ENCODE data around the gene VGF. TPM values are rescaled to one million over a fixed set of nuclear protein-coding genes. Genes with fewer than 3 reads are reported as not detected.

The VGF gene
- total RNA-seq, 4 donors from 2014 or later, result 1.3 to 2.3 TPM; not detected in 2

- no peaks in the 10 kb centered on the region for H3K36me3 ChIP-seq
- peaks cover 35 to 57% of the 10 kb centered on the region in 2 donors for H3K4me1 ChIP-seq
- no peak overlapping the region for H3K27ac ChIP-seq
- DNase-seq, result no peak
- TF ChIP-seq CTCF (IDR thresholded peaks at IDR 0.05), result no peak
- TF ChIP-seq POLR2A (IDR thresholded peaks at IDR 0.05), result no peak
- H3K4me3 ChIP-seq (replicated peaks in 1 of 3), result no peak overlapping the region
- H3K9me3 ChIP-seq, result no peaks in the 10 kb centered on the region
- H3K27me3 ChIP-seq, result peaks cover 44% of the 10 kb centered on the region
- intact Hi-C loops (cut with DNase I), result loop anchor here (10.0 kb wide), 1 partner anchor 274 kb away; the partner anchor contains the start of gene ACHE
- WGBS, 2 donors, result 2 to 4% methylated on average over 13 to 18 of the region's 18 CpGs
Measured at GRCh38 chr7:101169110-101169837, 3.9 kb upstream of the VGF start.

GRCh38 chr7:101168412-101169049 lies 3.2 kb upstream of the VGF start:
- H3K4me1 ChIP-seq, result peaks cover 36 to 58% of the 10 kb centered on the region in 2 donors
- TF ChIP-seq CTCF (IDR thresholded peaks at IDR 0.05) (no peak), POLR2A (IDR thresholded peaks at IDR 0.05) (no peak)

DNA sequence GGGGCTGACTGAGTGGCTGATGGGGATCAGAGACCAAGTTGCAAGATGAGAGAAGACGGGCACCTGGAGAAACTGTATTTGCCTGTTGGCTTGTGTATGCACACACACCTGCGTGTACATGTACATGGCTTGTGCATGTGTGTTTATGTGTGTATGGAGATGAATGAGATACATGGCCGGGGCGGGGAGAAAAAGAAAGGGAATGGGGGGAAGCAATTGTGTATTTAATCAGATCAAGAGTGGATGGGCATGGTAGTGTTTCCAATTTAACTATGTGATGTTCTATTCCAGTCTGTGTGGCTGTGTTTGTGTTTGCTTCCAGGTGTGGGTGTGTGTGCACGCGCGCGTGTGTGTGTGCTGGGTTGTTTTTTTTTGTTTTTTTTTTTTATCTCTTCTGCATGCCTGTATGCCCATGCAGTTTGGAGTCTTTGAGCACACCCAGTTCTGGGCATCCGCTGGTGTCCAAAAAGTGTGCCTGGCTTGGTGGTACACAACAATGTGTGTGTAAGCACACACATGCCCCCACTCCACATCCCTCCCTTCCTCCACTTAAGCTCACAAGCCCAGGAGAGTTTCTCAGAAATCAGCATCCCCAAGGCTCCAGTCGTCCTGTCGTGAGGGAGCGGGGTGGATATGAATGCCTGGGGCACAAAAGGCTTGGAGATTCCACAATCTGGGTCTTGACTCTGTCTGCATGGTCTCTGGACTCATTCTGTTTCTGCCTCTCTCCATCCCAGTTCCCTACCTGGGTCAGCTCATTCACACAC lies 2.5 kb upstream of the VGF start:
- Histone ChIP-seq H3K36me3 (no peaks in the 10 kb centered on the region), H3K9me3 (no peaks in the 10 kb centered on the region), H3K4me1 (peaks cover 33 to 58% of the 10 kb centered on the region in 2 donors), H3K27ac (no peak overlapping the region), H3K4me3 (replicated peaks in 1 of 3) (no peak overlapping the region), H3K27me3 (peaks cover 48% of the 10 kb centered on the region)
- WGBS, 2 donors, result 3 to 4% methylated on average over 12 of the region's 12 CpGs
- no peak for DNase-seq
- intact Hi-C loops (cut with DNase I), result loop anchor here (10.0 kb wide), 1 partner anchor 273 kb away; the partner anchor contains the start of gene ACHE
- TF ChIP-seq POLR2A (IDR thresholded peaks at IDR 0.05) (no peak), CTCF (IDR thresholded peaks at IDR 0.05) (no peak)

More at GRCh38 chr7:101168412-101169049, 3.2 kb upstream of the VGF start:
- DNase-seq, result no peak
- H3K9me3 ChIP-seq, result no peaks in the 10 kb centered on the region
- intact Hi-C loops (cut with DNase I), result loop anchor here (10.0 kb wide), 1 partner anchor 274 kb away; the partner anchor contains the start of gene ACHE
- WGBS, 2 donors, result 6 to 7% methylated on average over 6 of the region's 6 CpGs
- H3K36me3 ChIP-seq, result no peaks in the 10 kb centered on the region
- no peak overlapping the region for H3K27ac ChIP-seq
- H3K4me3 ChIP-seq (replicated peaks in 1 of 3), result no peak overlapping the region
- peaks cover 46% of the 10 kb centered on the region for H3K27me3 ChIP-seq

- H3K4me1 ChIP-seq, result peaks cover 25 to 57% of the 10 kb centered on the region in 2 donors
- no peaks in the 10 kb centered on the region for H3K9me3 ChIP-seq
- no peak overlapping the region for H3K4me3 ChIP-seq (replicated peaks in 1 of 3)
- no peak for TF ChIP-seq CTCF (IDR thresholded peaks at IDR 0.05)
- no peak for TF ChIP-seq POLR2A (IDR thresholded peaks at IDR 0.05)
- peaks cover 41% of the 10 kb centered on the region for H3K27me3 ChIP-seq
- no peaks in the 10 kb centered on the region for H3K36me3 ChIP-seq
- WGBS, 2 donors, result 1% methylated on average over 18 to 19 of the region's 19 CpGs
- no peak overlapping the region for H3K27ac ChIP-seq
- DNase-seq, result no peak
- intact Hi-C loops (cut with DNase I), result loop anchor here (10.0 kb wide), 1 partner anchor 272 kb away; the partner anchor contains the start of gene ACHE
Measured at GRCh38 chr7:101166909-101167644, 1.7 kb upstream of the VGF start.
